ENCODE data around the gene TOX3. TPM values are rescaled to one million over a fixed set of nuclear protein-coding genes. Genes with fewer than 3 reads are reported as not detected.

The TOX3 gene
- total and polyA plus RNA-seq, 2 of the 13 experiments (the other 11 are each of a cell fraction or from before 2014, with no cell fraction given), result 14.5 to 98.6 TPM

DNA sequence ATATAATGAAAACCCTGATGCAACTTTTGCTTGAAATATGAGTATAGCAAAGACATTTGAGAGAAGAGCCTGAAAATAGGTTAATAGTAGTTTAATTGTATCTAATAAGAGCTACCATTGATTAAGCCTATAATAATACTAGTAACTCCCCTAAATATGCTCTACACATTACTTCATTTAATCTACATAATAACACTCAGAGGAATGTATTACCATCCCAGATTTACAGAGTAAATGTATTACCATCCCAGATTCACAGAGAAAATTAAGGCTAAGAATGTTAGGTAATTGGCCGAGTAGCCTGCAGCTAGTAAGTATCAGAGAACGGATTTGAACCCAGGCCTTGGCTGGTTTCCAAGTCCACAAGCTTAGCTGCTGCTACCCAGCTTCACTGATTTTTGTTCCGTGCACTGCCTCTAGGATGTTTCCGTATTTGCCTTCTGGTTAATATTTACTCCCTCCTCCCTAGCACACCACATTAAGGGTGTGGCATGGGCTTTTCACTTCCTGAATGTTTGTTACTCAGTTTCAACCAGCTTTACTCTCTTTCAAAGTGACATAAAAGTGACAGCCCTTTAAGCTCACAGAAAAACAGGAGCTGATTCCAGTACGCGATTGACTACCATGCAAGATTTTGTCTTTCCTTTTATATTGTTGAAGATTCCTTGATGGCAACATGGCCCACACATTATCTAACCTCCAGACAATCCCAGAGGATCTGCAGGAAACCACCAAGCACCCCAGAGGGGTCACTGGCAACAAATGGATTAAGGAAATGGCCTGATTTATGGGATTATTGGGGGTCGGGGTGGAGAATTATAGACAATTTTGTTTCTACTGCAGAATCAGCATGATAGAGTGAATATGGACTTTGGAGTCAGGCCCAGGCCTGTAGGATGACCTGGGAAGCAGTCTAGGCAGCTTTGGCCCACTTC, 26.7 kb upstream of the TOX3 start (continued):
- TF ChIP-seq, protein P1, sequence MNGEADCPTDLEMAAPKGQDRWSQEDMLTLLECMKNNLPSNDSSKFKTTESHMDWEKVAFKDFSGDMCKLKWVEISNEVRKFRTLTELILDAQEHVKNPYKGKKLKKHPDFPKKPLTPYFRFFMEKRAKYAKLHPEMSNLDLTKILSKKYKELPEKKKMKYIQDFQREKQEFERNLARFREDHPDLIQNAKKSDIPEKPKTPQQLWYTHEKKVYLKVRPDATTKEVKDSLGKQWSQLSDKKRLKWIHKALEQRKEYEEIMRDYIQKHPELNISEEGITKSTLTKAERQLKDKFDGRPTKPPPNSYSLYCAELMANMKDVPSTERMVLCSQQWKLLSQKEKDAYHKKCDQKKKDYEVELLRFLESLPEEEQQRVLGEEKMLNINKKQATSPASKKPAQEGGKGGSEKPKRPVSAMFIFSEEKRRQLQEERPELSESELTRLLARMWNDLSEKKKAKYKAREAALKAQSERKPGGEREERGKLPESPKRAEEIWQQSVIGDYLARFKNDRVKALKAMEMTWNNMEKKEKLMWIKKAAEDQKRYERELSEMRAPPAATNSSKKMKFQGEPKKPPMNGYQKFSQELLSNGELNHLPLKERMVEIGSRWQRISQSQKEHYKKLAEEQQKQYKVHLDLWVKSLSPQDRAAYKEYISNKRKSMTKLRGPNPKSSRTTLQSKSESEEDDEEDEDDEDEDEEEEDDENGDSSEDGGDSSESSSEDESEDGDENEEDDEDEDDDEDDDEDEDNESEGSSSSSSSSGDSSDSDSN (CRISPR knock-in tag; IDR thresholded peaks at IDR 0.05), result no peak
- TF ChIP-seq, protein P2, sequence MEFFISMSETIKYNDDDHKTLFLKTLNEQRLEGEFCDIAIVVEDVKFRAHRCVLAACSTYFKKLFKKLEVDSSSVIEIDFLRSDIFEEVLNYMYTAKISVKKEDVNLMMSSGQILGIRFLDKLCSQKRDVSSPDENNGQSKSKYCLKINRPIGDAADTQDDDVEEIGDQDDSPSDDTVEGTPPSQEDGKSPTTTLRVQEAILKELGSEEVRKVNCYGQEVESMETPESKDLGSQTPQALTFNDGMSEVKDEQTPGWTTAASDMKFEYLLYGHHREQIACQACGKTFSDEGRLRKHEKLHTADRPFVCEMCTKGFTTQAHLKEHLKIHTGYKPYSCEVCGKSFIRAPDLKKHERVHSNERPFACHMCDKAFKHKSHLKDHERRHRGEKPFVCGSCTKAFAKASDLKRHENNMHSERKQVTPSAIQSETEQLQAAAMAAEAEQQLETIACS (CRISPR knock-in tag; IDR thresholded peaks at IDR 0.05), result no peak
- TF ChIP-seq CHD4 (IDR thresholded peaks at IDR 0.05; ENCODE audit: borderline replicate concordance, low read length), result peak; percentile 89; the same call in 1 of the 2 replicates
- peak; percentile 88 for TF ChIP-seq PHF5A (CRISPR knock-in tag; IDR thresholded peaks at IDR 0.05; ENCODE audit: low read depth, unreplicated experiment)
- TF ChIP-seq ZNF207 (IDR thresholded peaks at IDR 0.05; ENCODE audit: borderline replicate concordance), result no peak
- no peak; the same call in 1 of the 2 replicates for TF ChIP-seq ZSCAN9 (CRISPR knock-in tag; IDR thresholded peaks at IDR 0.05; ENCODE audit: borderline replicate concordance)
- TF ChIP-seq, protein P3, sequence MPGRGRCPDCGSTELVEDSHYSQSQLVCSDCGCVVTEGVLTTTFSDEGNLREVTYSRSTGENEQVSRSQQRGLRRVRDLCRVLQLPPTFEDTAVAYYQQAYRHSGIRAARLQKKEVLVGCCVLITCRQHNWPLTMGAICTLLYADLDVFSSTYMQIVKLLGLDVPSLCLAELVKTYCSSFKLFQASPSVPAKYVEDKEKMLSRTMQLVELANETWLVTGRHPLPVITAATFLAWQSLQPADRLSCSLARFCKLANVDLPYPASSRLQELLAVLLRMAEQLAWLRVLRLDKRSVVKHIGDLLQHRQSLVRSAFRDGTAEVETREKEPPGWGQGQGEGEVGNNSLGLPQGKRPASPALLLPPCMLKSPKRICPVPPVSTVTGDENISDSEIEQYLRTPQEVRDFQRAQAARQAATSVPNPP (CRISPR knock-in tag; IDR thresholded peaks at IDR 0.05), result no peak; the same call in 1 of the 2 replicates
- peak; percentile 86 for TF ChIP-seq SALL1 (CRISPR knock-in tag; IDR thresholded peaks at IDR 0.05)
- TF ChIP-seq ZFYVE20 (CRISPR knock-in tag; IDR thresholded peaks at IDR 0.05; ENCODE audit: borderline replicate concordance, low read depth), result no peak
- no peak; the same call in none of the 2 replicates for TF ChIP-seq HMG20B (CRISPR knock-in tag; conservative IDR thresholded peaks at IDR 0.05)
- no peak for TF ChIP-seq ZNF451 (CRISPR knock-in tag; IDR thresholded peaks at IDR 0.05)
- TF ChIP-seq RBM22 (optimal IDR thresholded peaks at IDR 0.05; ENCODE audit: low read length), result no peak
- TF ChIP-seq, protein P4, sequence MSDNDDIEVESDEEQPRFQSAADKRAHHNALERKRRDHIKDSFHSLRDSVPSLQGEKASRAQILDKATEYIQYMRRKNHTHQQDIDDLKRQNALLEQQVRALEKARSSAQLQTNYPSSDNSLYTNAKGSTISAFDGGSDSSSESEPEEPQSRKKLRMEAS (IDR thresholded peaks at IDR 0.05), result peak; percentile 75
- TF ChIP-seq GLI4 (CRISPR knock-in tag; IDR thresholded peaks at IDR 0.05; ENCODE audit: borderline replicate concordance), result no peak
- TF ChIP-seq RAD51 (IDR thresholded peaks at IDR 0.05; ENCODE audit: borderline replicate concordance), result no peak
- no peak; the same call in 1 of the 2 replicates for TF ChIP-seq MBD4 (IDR thresholded peaks at IDR 0.05; ENCODE audit: borderline replicate concordance, low read length)
- TF ChIP-seq STAT5B (CRISPR knock-in tag; IDR thresholded peaks at IDR 0.05), result no peak
- TF ChIP-seq CREB1 (IDR thresholded peaks at IDR 0.05), result no peak
- peak; percentile 78 for TF ChIP-seq CREB1 (CRISPR knock-in tag; IDR thresholded peaks at IDR 0.05)
- no peak for TF ChIP-seq HES4 (CRISPR knock-in tag; IDR thresholded peaks at IDR 0.05; ENCODE audit: borderline replicate concordance)
- TF ChIP-seq ZFP82 (CRISPR knock-in tag; IDR thresholded peaks at IDR 0.05; ENCODE audit: borderline replicate concordance), result no peak
- peak; percentile 17; the same call in 1 of the 2 replicates for TF ChIP-seq TRIM24 (CRISPR knock-in tag; IDR thresholded peaks at IDR 0.05)
- no peak for TF ChIP-seq ZNF552 (CRISPR knock-in tag; IDR thresholded peaks at IDR 0.05; ENCODE audit: borderline replicate concordance)
- TF ChIP-seq, protein P5, sequence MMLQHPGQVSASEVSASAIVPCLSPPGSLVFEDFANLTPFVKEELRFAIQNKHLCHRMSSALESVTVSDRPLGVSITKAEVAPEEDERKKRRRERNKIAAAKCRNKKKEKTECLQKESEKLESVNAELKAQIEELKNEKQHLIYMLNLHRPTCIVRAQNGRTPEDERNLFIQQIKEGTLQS (CRISPR knock-in tag; IDR thresholded peaks at IDR 0.05), result no peak
